Adrenal gland (tissue), 12 donors: ENCODE data around the gene NCDN. TPM values are rescaled to one million over a fixed set of nuclear protein-coding genes. Genes with fewer than 3 reads are reported as not detected.

Experiments
- DNase-seq, 7 donors: peaks; one replicate each; pipeline ENCODE4 v3.0.0-alpha.2; 2019 to 2020
- H3K27ac ChIP-seq, 5 donors: fragments of 200-600 bp; sonication (generic) in 4 of 5; 1 replicate in 3 of 5; 2 replicates in 2 of 5; pipeline versions ENCODE4 v1.5.1 to v1.8.0; 2016 to 2020; ENCODE audit warnings: mild to moderate bottlenecking in 1 of 5
- H3K27me3 ChIP-seq: fragments of 200-600 bp; 2 replicates; pipeline ENCODE4 v1.8.0; 2021
- H3K36me3 ChIP-seq, 2 donors: fragments of 200-600 bp; replicated peaks in 1 of 2; 1 replicate in 1 of 2; 2 replicates in 1 of 2; pipeline versions ENCODE4 v1.5.1 to v1.8.0; 2018 to 2022
- H3K4me1 ChIP-seq, 2 donors: fragments of 200-600 bp; replicated peaks in 1 of 2; 1 replicate in 1 of 2; 2 replicates in 1 of 2; pipeline versions ENCODE4 v1.5.1 to v1.8.0; 2018 to 2021
- H3K4me3 ChIP-seq, 4 donors: fragments of 200-600 bp; sonication (generic) in 3 of 4; one replicate each; pipeline ENCODE4 v1.5.1; 2016 to 2018
- H3K9me3 ChIP-seq, 3 donors: fragments of 200-600 bp; sonication (generic) in 1 of 3; replicated peaks in 1 of 3; 1 replicate in 2 of 3; 2 replicates in 1 of 3; pipeline versions ENCODE4 v1.5.1 to v1.8.0; 2016 to 2021
- POLR2A ChIP-seq, 2 donors: fragments of 450-650 bp; IDR thresholded peaks; one replicate each; pipeline ENCODE4 v1.6.1; 2017; ENCODE audit warnings: antibody characterized with exemption in 2 of 2, mild to moderate bottlenecking in 2 of 2, moderate library complexity in 1 of 2
- WGBS, 4 donors: extraction: QIAGEN DNeasy Blood & Tissue Kit in 2 of 4; methylation state at CpG; one replicate each; pipeline versions ENCODE4 v1.1.5 to v1.1.7; 2013 to 2017; 5-methylcytosine and 5-hydroxymethylcytosine counted together
- intact Hi-C, 2 donors: fragments of 100-400 bp; cut with DNase I; formaldehyde crosslinking; loops; one replicate each; pipeline versions ENCODE4 v1.14.1 to v1.15.0; 2022 to 2023
- polyA plus RNA-seq, 3 donors: library from polyadenylated mRNA; stranded (reverse); fragments of 200-250 nt in 2 of 3; fragments of 350-450 nt in 1 of 3; fragmentation: Illumina TruSeq in 1 of 3; extraction: RNeasy Lipid Tissue Mini Kit (QIAGEN cat#74804) in 1 of 3; gene quantifications; one replicate each; pipeline ENCODE4 v1.2.3, GENCODE V29; 2013 to 2014
- total RNA-seq, 9 donors: library from RNA; depleted of rRNA in 4 of 9; stranded (reverse); fragments of >200 nt in 4 of 9; fragments of 120-200 nt in 1 of 9; fragmentation: NEBNext Ultra II Directional in 1 of 9; extraction: Animal tissue kit (Norgen Biotek cat#: 25700) in 1 of 9; gene quantifications; one replicate each; pipeline versions ENCODE4 v1.1.0 to v1.2.4, GENCODE V29; 2013 to 2023
- TF ChIP-seq, protein P1 (sequence below), 6 experiments: fragments of 450-650 bp in 4 of 6; fragments of 200-600 bp in 2 of 6; sonication (generic) in 1 of 6; IDR thresholded peaks; 1 replicate in 5 of 6; 2 replicates in 1 of 6; pipeline versions ENCODE4 v1.5.1 to v1.8.0; 2016 to 2021; ENCODE audit warnings: antibody characterized with exemption in 6 of 6, mild to moderate bottlenecking in 2 of 6, moderate library complexity in 1 of 6
- donor health status: healthy with polysubstance abuse.
- donor health status: Bipolar disorder and iron deficiency.
- donor health status: DM: yes; HTN: yes; CAD: no.
- donor health status: DM: no; HTN: no; CAD: no.
- donor health status: DM: no; HTN: no; CAD: no.
- donor health status: DM: yes; HTN: yes; CAD: no.

Gene NCDN
- total and polyA plus RNA-seq, 12 donors = 12.0 to 49.3 (median 38.7) TPM

DNA sequence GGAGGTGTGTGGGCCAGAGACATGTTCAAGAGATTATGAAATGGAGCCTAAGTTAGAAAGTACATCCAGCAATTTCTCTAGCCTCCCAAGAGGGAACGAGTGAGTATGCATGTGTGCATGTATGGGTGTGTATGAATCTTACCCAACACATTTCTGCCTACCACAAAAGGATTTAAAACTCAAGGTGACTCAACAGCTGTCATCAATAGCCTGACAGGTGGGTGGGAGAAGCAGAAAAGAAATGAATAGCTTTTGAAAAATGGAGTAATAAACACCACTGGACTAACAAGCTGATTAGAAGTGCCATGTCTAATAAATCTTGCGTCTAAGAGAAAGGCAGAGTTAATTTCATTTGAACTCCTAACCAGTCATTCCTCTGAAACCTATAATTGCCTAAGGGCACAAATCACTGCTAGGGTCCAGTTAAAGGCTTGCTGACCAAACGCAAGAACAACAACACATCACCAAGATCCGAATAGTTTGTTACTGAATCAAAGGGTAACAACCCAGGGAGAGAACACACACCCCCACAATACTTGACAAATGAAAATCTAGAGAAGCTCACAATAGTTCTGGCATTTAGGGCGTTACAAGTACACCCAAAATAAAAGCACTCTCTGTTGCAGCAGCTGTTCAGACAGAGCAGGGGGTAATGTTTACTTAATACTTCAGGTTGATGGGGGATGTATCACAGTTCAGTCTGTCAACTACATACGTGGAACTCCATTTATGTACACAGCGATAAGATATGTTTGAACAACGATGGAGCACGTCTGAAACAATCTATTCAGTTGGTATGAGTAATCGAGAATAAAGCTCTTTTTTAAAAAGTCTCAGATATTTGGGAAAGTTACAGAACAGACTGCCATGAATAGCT is 1.8 kb upstream of the NCDN start:
- Histone ChIP-seq H3K4me3 (peak overlapping the region in 1 of 4 donors; percentile 94), H3K27ac (peak overlapping the region in 3 of 5 donors; percentile 94 to 99 (median 97)), H3K4me1 (peaks cover 28 to 59% of the 10 kb centered on the region in 2 donors), H3K36me3 (peaks cover 0 to 23% of the 10 kb centered on the region in 2 donors), H3K9me3 (no peaks in the 10 kb centered on the region), H3K27me3 (no peaks in the 10 kb centered on the region)
- intact Hi-C loops = loop anchor here in 1 of 2 donors (5.0 kb wide), 1 partner anchor 104 kb away; no protein-coding TSS in a partner anchor
- 48 to 56% (median 53%) methylated on average over 10 of the region's 10 CpGs for WGBS, 4 donors
- no peak for DNase-seq
- TF ChIP-seq POLR2A (IDR thresholded peaks at IDR 0.05) = no peak
- TF ChIP-seq, protein P1, sequence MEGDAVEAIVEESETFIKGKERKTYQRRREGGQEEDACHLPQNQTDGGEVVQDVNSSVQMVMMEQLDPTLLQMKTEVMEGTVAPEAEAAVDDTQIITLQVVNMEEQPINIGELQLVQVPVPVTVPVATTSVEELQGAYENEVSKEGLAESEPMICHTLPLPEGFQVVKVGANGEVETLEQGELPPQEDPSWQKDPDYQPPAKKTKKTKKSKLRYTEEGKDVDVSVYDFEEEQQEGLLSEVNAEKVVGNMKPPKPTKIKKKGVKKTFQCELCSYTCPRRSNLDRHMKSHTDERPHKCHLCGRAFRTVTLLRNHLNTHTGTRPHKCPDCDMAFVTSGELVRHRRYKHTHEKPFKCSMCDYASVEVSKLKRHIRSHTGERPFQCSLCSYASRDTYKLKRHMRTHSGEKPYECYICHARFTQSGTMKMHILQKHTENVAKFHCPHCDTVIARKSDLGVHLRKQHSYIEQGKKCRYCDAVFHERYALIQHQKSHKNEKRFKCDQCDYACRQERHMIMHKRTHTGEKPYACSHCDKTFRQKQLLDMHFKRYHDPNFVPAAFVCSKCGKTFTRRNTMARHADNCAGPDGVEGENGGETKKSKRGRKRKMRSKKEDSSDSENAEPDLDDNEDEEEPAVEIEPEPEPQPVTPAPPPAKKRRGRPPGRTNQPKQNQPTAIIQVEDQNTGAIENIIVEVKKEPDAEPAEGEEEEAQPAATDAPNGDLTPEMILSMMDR (IDR thresholded peaks at IDR 0.05) = no peak

DNA sequence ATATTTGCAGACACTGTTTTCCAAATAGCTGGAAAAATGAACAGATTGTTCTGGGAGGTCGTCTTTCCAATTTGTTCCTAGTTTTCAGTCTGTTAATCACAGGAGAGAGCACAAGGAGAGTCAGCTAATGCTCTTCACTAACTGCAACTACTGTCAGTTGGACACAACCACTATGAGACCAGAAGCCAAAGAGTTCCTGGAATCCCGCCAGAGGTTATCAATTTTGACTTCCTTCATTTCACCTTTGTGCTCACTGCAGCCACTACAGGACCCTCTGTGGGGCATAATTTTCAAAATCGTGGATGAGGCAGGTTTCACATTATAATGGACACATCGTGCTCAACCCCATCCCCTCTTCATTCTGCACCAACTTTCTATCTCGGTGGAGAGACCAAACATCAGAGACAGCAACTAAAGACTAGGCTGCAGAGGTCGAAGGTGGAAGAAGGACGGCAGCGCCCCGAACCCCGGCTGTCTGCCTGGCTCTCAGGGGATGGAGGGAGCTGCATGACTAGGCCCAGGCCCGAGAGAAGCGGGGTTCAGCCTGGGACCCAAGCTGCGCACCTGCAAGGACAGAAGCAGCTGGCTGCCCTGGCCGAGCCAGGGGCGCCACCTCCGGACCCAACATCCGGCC is 998 bp upstream of the NCDN start:
- DNase-seq = no peak
- Histone ChIP-seq H3K27ac (peak overlapping the region; percentile 89 to 99 (median 94)), H3K4me3 (peak overlapping the region; percentile 25 to 94 (median 74)), H3K4me1 (peaks cover 28 to 63% of the 10 kb centered on the region in 2 donors), H3K36me3 (peaks cover 0 to 15% of the 10 kb centered on the region in 2 donors), H3K9me3 (no peaks in the 10 kb centered on the region), H3K27me3 (no peaks in the 10 kb centered on the region)
- intact Hi-C loops = loop anchor here in 1 of 2 donors (5.0 kb wide), 1 partner anchor 104 kb away; no protein-coding TSS in a partner anchor
- WGBS, 4 donors = 1 to 3% (median 2%) methylated on average over 10 to 17 of the region's 17 CpGs
- TF ChIP-seq, protein P1 (IDR thresholded peaks at IDR 0.05) = no peak
- no peak for TF ChIP-seq POLR2A (IDR thresholded peaks at IDR 0.05)

DNA sequence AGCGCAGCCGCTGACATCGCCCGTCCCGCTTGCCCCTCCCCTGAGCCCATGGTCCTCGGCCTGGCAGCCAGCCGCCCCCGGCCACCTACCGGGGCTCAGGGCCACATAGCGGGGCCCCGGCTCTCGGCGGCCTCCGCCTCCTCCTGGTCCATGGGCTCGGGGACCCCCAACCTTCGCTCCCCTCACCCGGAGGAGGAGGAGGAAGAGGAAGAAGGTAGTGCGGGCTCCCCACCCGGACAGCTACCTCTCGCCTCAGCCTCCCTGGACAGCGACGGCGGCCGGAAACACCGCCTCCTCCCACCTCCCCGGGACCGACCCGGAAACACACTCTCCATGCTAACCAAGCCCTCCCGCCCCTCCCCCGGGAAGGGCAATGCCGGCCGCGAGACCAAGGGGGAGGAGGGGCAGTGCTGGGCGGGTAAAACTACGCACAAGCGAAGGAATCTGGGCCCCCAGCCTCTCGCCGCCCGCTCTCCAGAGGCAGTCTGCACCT is 435 bp upstream of the NCDN start, which contains the start of gene KIAA0319L:
Gene KIAA0319L, minus strand, starts transcription at position 286 of the 493 bp plus-strand sequence. CDS start 2,912 bp downstream, outside the sequence.
- peaks cover 28 to 63% of the 10 kb centered on the region in 2 donors for H3K4me1 ChIP-seq
- DNase-seq = peak; percentile 89 to 94 (median 91)
- TF ChIP-seq, protein P1 (IDR thresholded peaks at IDR 0.05) = no peak
- TF ChIP-seq POLR2A (IDR thresholded peaks at IDR 0.05) = peak in 1 of 2 donors; percentile 64
- H3K36me3 ChIP-seq = peaks cover 0 to 14% of the 10 kb centered on the region in 2 donors
- H3K27me3 ChIP-seq = no peaks in the 10 kb centered on the region
- 0 to 1% (median 0%) methylated on average over 3 to 39 of the region's 39 CpGs for WGBS, 4 donors
- H3K9me3 ChIP-seq = no peaks in the 10 kb centered on the region
- intact Hi-C loops = loop anchor here in 1 of 2 donors (5.0 kb wide), 1 partner anchor 105 kb away; no protein-coding TSS in a partner anchor
- H3K4me3 ChIP-seq = peak within 1 kb of the TSS; percentile 25 to 94 (median 74)
- H3K27ac ChIP-seq = peak within 1 kb of the TSS; percentile 89 to 99 (median 94)
